ENCODE measurements around the gene ALS2CL.

ALS2CL gene

GRCh38 chr3:46713898-46714552 lies 20.5 kb upstream of the ALS2CL start:
- no peak for DNase-seq (ENCODE audit: extremely low spot score)
- TF ChIP-seq SUZ12 (IDR thresholded peaks at IDR 0.05) = no peak
- TF ChIP-seq CTBP1 (IDR thresholded peaks at IDR 0.05; ENCODE audit: borderline replicate concordance) = no peak
- POLR2A ChIA-PET = no interaction called here
- CTCF ChIA-PET = interaction anchor here (1.4 kb wide), 1 partner anchor 181 kb away, joined by 4 read pairs; no protein-coding TSS in a partner anchor

GRCh38 chr3:46713050-46713897 lies 19.8 kb upstream of the ALS2CL start:
- CTCF ChIA-PET = interaction anchor here (1.4 kb wide), 1 partner anchor 181 kb away, joined by 4 read pairs; no protein-coding TSS in a partner anchor
- no peak for DNase-seq (ENCODE audit: extremely low spot score)
- POLR2A ChIA-PET = no interaction called here
- no peak for TF ChIP-seq PKNOX1 (IDR thresholded peaks at IDR 0.05)
- no peak for TF ChIP-seq FOXA1 (IDR thresholded peaks at IDR 0.05)
- no peak for TF ChIP-seq SP1 (IDR thresholded peaks at IDR 0.05)
- TF ChIP-seq TARDBP (IDR thresholded peaks at IDR 0.05) = no peak
- TF ChIP-seq ELF4 (IDR thresholded peaks at IDR 0.05) = no peak
- TF ChIP-seq LEF1 (IDR thresholded peaks at IDR 0.05; ENCODE audit: borderline replicate concordance) = no peak
- no peak for TF ChIP-seq SUZ12 (IDR thresholded peaks at IDR 0.05)
- TF ChIP-seq HDGF (IDR thresholded peaks at IDR 0.05; ENCODE audit: borderline replicate concordance) = no peak
- no peak for TF ChIP-seq BHLHE40 (IDR thresholded peaks at IDR 0.05; ENCODE audit: borderline replicate concordance)
- no peak for TF ChIP-seq L3MBTL2 (conservative IDR thresholded peaks at IDR 0.05)
- no peak for TF ChIP-seq NFRKB (IDR thresholded peaks at IDR 0.05)
- TF ChIP-seq FOXK2 (IDR thresholded peaks at IDR 0.05) = no peak
- no peak for TF ChIP-seq ZNF384 (IDR thresholded peaks at IDR 0.05)
- no peak for TF ChIP-seq ARNT (IDR thresholded peaks at IDR 0.05)
- TF ChIP-seq FOXM1 (IDR thresholded peaks at IDR 0.05; ENCODE audit: borderline replicate concordance) = no peak
- no peak for TF ChIP-seq CTBP1 (IDR thresholded peaks at IDR 0.05; ENCODE audit: borderline replicate concordance)

- POLR2A ChIA-PET = no interaction called here
- TF ChIP-seq FOXK2 (IDR thresholded peaks at IDR 0.05) (no peak), LEF1 (IDR thresholded peaks at IDR 0.05; ENCODE audit: borderline replicate concordance) (no peak), PKNOX1 (IDR thresholded peaks at IDR 0.05) (no peak), ELF4 (IDR thresholded peaks at IDR 0.05) (no peak), L3MBTL2 (conservative IDR thresholded peaks at IDR 0.05) (no peak), ZNF384 (IDR thresholded peaks at IDR 0.05) (no peak), TARDBP (IDR thresholded peaks at IDR 0.05) (no peak), CTBP1 (IDR thresholded peaks at IDR 0.05; ENCODE audit: borderline replicate concordance) (no peak), NFRKB (IDR thresholded peaks at IDR 0.05) (no peak), SUZ12 (IDR thresholded peaks at IDR 0.05) (no peak), SP1 (IDR thresholded peaks at IDR 0.05) (no peak), FOXA1 (IDR thresholded peaks at IDR 0.05) (no peak), ARNT (IDR thresholded peaks at IDR 0.05) (no peak), FOXM1 (IDR thresholded peaks at IDR 0.05; ENCODE audit: borderline replicate concordance) (no peak), BHLHE40 (IDR thresholded peaks at IDR 0.05; ENCODE audit: borderline replicate concordance) (no peak), HDGF (IDR thresholded peaks at IDR 0.05; ENCODE audit: borderline replicate concordance) (no peak)
- CTCF ChIA-PET = interaction anchor here (1.4 kb wide), 1 partner anchor 182 kb away, joined by 4 read pairs; no protein-coding TSS in a partner anchor
- no peak for DNase-seq (ENCODE audit: extremely low spot score)
These were observed 18.9 kb upstream of the ALS2CL start for GRCh38 chr3:46712191-46713049.

- TF ChIP-seq ZNF384 (IDR thresholded peaks at IDR 0.05) (no peak), HDGF (IDR thresholded peaks at IDR 0.05; ENCODE audit: borderline replicate concordance) (no peak), SUZ12 (IDR thresholded peaks at IDR 0.05) (no peak), NFRKB (IDR thresholded peaks at IDR 0.05) (no peak), L3MBTL2 (conservative IDR thresholded peaks at IDR 0.05) (no peak), ARNT (IDR thresholded peaks at IDR 0.05) (no peak), PKNOX1 (IDR thresholded peaks at IDR 0.05) (no peak), FOXM1 (IDR thresholded peaks at IDR 0.05; ENCODE audit: borderline replicate concordance) (no peak)
- DNase-seq (ENCODE audit: extremely low spot score) = no peak
- CTCF ChIA-PET = no interaction called here
- POLR2A ChIA-PET = no interaction called here
These were observed 18.3 kb upstream of the ALS2CL start for GRCh38 chr3:46711760-46712159.

- ChIA-PET POLR2A (no interaction called here), CTCF (no interaction called here)
- DNase-seq (ENCODE audit: extremely low spot score) = no peak
- TF ChIP-seq ZNF384 (IDR thresholded peaks at IDR 0.05) (no peak), FOXK2 (IDR thresholded peaks at IDR 0.05) (no peak), ELF4 (IDR thresholded peaks at IDR 0.05) (no peak), SUZ12 (IDR thresholded peaks at IDR 0.05) (no peak), ARNT (IDR thresholded peaks at IDR 0.05) (no peak)
These were observed 17.8 kb upstream of the ALS2CL start for GRCh38 chr3:46711305-46711704.
